HL-60/S4 treated with phorbol 12-myristate 13-acetate at 8.2 ng/mL for 4 days and 3 days (cell line): Measurements from ENCODE around the gene HS1BP3.

Experiments used
- in situ Hi-C: fragments of 300-500 bp; cut with MboI; formaldehyde crosslinking; loops from 2 replicates; pipeline ENCODE4 v1.15.0; 2022; ENCODE audit warnings: low sequenced_read_pairs

The HS1BP3 gene

GRCh38 chr2:20665243-20666004, 14.5 kb upstream of the HS1BP3 start:
- in situ Hi-C loops = loop anchor here (10.0 kb wide), 1 partner anchor 299 kb away; no protein-coding TSS in a partner anchor

DNA sequence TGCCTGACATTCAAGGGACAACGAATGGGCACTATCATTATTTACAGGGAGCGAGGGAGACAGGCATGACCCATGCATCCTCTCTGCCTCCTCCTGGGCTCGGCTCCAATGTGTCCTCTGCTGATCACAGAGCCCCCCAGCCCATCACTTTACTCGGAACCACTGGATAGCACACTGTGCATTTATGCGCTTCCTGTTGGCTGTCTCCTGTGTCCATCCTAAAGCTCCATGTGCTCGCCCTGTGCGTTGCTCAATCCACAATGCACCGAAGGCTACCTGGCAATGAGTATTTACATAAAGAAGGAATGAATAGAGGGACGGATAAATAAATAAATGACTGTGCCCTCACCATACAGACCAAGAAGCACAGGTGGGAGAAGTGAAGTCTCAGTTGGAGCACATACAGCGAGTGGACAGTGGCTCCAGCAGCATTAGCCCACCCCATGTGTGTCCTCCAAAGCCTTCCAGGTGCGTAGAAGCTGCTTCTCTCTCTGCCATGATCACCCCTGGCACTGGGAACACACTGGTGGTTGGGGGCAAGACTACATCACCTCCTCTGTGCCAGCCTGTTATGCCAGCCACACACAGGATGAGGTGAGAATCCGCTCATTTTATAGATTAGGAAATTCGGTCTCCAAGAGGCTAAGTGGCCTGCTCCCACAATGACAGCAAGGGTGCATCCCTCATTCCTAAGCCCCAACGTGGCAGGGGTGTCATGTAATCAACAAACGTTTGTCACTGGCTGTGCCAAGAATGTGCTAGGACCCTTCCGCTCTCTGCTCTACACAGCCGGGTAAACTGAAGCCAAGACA, 13.7 kb upstream of the HS1BP3 start:
- in situ Hi-C loops = loop anchor here (10.0 kb wide), 1 partner anchor 300 kb away; no protein-coding TSS in a partner anchor

DNA sequence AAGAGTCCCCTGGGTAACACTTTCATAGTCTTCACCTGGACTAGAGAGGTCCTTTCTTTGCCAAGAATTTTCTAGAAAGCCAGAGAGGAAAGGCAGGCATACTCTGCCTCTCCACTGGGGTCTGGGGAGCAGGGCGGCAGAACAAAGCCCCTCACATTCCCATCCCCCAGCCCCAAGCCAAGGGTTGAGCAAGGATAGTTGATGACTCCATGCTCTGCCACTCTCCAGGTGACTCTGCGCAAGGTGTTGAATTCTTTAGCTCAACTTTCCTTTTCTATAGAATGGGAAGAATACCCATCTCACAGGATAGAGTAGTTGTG, 13.1 kb upstream of the HS1BP3 start:
- in situ Hi-C loops = loop anchor here (10.0 kb wide), 1 partner anchor 301 kb away; no protein-coding TSS in a partner anchor

DNA sequence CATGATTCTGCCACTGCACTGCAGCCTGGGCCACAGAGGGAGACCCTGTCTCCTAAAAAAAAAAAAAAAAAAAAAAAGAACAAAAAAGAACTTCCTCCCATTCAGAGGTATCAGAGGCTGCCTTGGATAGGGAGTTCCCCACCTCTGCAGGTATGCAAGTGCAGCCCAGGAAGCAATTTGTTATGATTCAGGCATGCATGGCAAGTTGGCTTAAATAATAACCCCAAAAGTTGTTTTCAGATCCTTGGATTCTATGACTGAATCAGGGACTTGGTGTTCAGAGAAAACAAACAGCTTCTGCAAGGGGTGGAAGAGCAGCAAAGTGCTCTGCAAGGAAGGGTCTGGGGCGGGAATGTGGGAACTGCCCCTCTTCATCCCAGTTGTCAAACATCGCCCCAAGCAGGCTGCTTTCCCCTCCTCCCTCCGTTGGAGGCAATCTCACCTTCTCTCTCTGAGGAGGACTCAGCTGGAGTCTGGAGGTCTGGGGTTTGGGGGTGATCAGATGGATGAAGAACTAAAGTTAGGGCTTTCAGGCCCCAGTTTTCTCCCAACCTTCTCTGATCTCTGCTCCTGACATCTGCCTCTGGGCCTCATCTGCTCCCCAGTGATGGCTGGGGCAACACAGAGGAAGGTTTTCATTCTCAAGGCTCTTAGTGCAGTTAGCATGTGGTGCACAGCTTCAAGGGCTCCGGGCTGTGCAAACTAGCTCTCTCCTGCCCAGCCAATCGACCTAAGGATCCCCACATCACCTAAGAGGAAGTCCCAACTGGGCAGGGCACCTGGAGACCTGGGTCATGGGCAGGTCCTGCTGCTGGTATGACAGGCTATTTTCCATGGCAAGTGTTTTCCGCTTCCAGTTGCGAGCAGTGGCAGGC, 12.5 kb upstream of the HS1BP3 start:
- in situ Hi-C loops = loop anchor here (10.0 kb wide), 1 partner anchor 301 kb away; no protein-coding TSS in a partner anchor

- in situ Hi-C loops = loop anchor here (10.0 kb wide), 1 partner anchor 302 kb away; no protein-coding TSS in a partner anchor
Observed at GRCh38 chr2:20662308-20662937, 11.5 kb upstream of the HS1BP3 start.

DNA sequence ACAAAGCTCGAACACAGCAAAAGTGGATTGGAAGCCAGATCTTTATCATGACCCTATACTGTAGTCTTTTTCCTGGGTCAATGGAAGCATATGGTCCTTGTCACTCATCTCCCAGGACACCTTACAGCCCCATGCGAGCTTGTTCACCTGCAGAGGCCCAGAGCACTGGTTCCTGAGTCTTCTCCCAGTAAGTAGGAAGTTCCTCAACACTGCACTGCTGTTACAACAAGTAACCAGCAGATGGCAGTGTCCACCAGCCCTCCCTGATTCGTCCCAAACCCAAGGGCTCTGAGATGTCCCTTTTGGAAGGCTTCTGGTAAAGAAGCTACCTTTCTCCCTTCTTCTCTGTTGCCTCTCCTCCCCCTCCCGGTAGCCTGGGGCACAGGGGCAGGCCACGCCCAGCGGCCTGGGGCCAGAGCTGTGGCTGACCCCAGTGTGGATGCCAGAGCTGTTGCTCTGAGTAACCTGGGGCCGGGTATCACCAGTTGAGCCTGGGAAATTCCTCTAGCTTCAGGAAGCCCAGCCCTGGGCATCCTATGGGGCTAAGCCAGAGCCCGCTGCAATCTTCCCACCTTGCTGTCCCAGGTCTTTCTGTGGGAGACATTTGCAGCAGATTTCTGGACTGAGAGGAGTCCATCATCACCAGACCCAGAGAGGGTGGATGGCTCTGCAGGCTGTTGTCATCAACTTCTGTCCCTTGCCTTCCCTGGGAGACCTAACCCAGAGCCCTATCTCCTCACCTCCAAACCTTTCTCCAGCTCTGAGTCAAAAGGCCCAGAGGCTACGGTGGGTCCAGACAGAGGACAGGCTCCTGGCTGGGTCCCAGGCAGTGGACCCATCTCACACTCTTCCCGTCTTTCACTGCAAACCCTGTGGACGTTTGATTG, 10.8 kb upstream of the HS1BP3 start:
- in situ Hi-C loops = loop anchor here (10.0 kb wide), 1 partner anchor 303 kb away; no protein-coding TSS in a partner anchor

- in situ Hi-C loops = loop anchor here (10.0 kb wide), 1 partner anchor 304 kb away; no protein-coding TSS in a partner anchor
Observed at GRCh38 chr2:20660506-20661420, 9.9 kb upstream of the HS1BP3 start.

DNA sequence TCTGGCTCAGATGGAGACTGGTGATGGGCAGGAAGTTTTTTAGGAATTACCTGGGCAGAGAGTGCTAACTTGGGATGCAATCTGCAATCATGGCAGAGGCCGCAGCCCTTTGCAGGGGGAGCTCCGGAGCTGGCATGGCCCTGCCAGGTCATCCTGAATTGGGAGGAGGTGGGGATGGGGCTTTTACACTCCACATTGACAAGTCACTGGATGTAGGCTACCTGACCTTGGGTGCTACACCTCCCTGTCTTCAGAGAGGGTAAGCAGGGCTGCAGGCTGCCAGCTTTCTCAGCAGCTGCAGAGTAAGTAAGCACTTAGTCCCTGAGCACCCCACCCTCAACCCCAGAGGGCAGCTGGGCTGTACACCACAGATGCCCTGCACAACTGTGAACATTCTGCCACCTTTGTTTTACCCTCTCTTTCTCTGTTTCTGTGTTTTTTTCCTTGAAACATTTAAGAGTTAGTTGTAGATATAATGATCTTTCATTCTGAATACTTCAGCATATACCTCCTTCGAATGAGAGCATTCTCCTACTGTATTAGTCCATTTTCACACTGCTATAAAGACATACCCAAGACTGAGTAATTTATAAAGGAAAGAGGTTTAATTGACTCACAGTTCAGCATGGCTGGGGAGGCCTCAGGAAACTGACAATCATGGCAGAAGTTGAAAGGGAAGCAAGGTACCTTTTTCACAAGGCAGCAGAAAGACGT, 6.8 kb upstream of the HS1BP3 start:
- in situ Hi-C loops = no loop called here

DNA sequence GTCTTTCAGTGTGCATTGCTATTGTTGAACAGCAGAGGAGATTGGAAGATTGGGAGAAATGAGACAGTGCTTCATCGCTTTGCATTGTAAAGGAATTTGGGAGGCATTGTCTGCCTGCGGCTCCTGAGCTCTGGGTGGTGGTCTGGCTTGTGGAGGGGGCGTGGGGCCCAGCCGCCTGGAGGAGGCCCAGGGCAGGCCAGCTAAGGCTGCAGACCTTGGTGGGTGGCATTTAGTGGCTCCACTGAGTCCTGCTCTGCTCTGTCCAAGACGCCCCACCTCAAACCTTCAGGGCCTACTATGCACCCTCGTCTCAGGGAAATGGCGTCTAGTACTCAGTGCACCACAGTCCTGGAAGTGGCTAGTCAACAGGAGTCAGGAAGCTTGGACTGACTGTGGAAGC, 5.7 kb upstream of the HS1BP3 start:
- in situ Hi-C loops = no loop called here

- in situ Hi-C loops = no loop called here
Observed at GRCh38 chr2:20654535-20654813, 3.6 kb upstream of the HS1BP3 start.

DNA sequence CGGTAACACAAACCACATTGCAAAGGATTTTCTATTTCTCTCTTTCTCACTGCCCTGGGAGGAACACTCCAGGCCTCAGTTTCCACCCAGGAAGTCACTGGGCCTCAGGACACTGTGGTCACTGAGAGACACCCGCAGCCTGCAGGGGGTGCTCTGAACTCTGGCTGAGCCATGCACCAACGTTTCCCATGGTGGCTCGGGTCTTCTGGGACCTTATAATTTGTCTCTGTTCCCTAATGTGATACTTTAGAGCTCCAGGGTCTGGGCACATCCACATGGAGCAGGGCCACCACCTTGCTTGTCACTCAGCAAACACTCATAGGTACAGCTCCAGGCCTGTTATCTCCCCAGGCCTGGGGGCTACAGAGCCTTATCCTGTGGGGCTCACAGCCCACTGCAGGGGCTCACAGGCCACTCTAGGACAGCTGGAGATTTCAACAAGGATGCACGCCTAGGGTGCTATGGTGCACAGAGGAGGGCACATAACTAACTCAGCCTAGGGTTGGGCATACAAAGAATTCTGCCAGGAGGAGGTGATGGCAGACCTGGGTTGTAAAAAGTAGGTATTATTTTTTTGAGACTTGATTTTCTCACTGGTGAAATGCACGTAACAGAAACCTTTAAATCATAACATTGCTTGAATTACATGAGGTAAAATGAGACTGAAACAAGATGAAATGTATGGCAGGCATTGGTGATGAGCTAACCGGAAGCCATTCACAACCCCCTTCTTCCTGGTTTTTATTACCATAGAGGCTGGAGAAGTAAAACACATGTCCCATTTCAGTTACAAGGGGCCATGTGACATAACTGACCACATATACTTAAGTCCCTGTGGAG, 3.0 kb upstream of the HS1BP3 start:
- in situ Hi-C loops = no loop called here

GRCh38 chr2:20652673-20653575, 2.0 kb upstream of the HS1BP3 start:
- in situ Hi-C loops = no loop called here

DNA sequence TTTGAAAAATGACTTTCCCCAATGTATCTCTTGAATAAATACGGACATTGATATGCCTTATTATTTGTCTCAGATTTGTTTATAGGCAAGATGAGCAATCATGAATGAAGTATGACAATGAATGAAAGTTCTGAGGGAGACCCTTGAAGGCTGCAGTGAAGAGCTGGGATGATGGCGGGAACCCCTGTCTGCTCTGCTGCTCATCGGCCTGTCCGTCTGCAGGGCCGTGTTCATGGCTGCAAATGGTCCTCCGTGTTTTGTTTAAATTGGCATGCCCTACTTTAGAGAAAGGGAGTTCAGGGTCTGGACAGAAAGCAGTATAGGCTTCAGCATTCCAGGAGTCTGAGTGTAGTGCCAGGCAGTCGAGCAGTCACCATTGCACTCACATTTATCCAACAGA, 1.2 kb upstream of the HS1BP3 start:
- in situ Hi-C loops = no loop called here

- in situ Hi-C loops = no loop called here
Observed at GRCh38 chr2:20651731-20652099, 817 bp upstream of the HS1BP3 start.

DNA sequence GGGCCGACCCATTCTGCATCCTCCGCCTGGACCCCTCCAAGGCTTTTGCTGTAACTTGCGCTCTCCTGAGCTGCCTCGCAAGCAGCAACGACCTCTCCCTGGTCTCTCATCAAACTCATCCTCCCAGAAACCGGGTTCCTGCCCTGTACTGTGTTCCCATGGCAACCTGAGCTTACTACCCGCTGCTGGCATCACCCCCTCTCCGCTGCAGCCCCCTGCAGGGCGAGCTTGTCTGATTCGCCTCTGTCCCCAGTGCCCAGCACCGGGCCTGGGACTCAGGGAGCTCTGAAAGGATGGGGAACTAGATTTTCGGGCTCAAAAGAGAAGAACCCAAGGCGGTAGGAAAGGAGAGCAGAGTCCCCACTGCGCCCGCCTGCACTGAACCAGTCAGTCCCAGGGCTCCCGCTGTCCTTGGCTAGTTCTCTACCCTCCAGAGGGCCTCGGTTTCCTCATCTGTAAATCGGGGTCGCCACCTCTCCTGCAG, 463 bp downstream of the HS1BP3 start:
- in situ Hi-C loops = no loop called here

GRCh38 chr2:20649976-20650375, 922 bp downstream of the HS1BP3 start:
- in situ Hi-C loops = no loop called here
